ENCODE measurements around the gene INCA1. TPM values are rescaled to one million over a fixed set of nuclear protein-coding genes. Genes with fewer than 3 reads are reported as not detected.

The INCA1 gene
- total and polyA plus RNA-seq, 2 of the 8 experiments (the other 6 are each of a cell fraction or from before 2014, with no cell fraction given): 0.89 to 1.4 TPM

GRCh38 chr17:4950746-4951204, 46.5 kb downstream of the INCA1 start, which contains the start of gene ENO3:
Gene ENO3 (plus strand): TSS chr17:4951119. CDS start chr17:4951830, 711 bp downstream.
- peak within 1 kb of the TSS; percentile 75; the same call in 1 of the 2 replicates for H2BK20ac ChIP-seq (ENCODE audit: low read length)
- H3K4me3 ChIP-seq (ENCODE audit: extremely low read depth in 1 of 4, insufficient read depth in 2 of 4, low read depth in 3 of 4, low read length in 4 of 4): peak within 1 kb of the TSS; percentile 69 to 97 (median 80)
- H3K9ac ChIP-seq (replicated peaks in 1 of 4; ENCODE audit: extremely low read depth in 1 of 4, low read depth in 3 of 4, low read length in 3 of 4): peak within 1 kb of the TSS in 3 of 4 experiments; percentile 13 to 76 (median 58); a peak in 5 of 7 replicates
- peak within 1 kb of the TSS; percentile 85 for H4K8ac ChIP-seq (ENCODE audit: extremely low read depth, insufficient read depth, low read length)
- peaks cover 11 to 12% of the 10 kb centered on the region in 2 experiments for H4K20me1 ChIP-seq (replicated peaks in 1 of 2; ENCODE audit: control insufficient read depth in 1 of 2, insufficient read depth in 2 of 2, low read length in 2 of 2)
- H3K4ac ChIP-seq (replicated peaks; ENCODE audit: insufficient read length, low read depth, low read length): peak within 1 kb of the TSS; percentile 88
- no peak for FAIRE-seq
- peak within 1 kb of the TSS; percentile 95 to 97 for H3K4me2 ChIP-seq (ENCODE audit: insufficient read depth in 1 of 2, low read depth in 2 of 2, low read length in 2 of 2)
- H3K23ac ChIP-seq (ENCODE audit: insufficient read length): no peak within 1 kb of the TSS
- H2AK5ac ChIP-seq (ENCODE audit: low read depth, low read length): peak within 1 kb of the TSS; percentile 48; the same call in 1 of the 2 replicates
- H3K36me3 ChIP-seq (ENCODE audit: control insufficient read depth in 2 of 4, insufficient read depth in 4 of 4, low read length in 3 of 4): peaks cover 0 to 13% (median 10%) of the 10 kb centered on the region in 4 experiments; a peak in 6 of 8 replicates
- H3K79me1 ChIP-seq (ENCODE audit: low read depth, low read length): 0 out of 2 replicates have a peak, but pooled peaks cover 2% of the 10 kb centered on the region
- 26% methylated on average over 7 of the region's 7 CpGs; no CpG with 5 or more reads in 1 of the 2 experiments for whole genome bisulfite sequencing, 2 experiments (ENCODE audit: extremely low coverage in 1 of 2, insufficient coverage in 1 of 2, insufficient read length in 1 of 2, insufficient replicate concordance in 2 of 2, low coverage in 1 of 2, low lambda C conversion rate in 2 of 2, missing lambda C conversion rate in 1 of 2)
- peak within 1 kb of the TSS; percentile 34 for H3K56ac ChIP-seq (replicated peaks; ENCODE audit: insufficient read length, low read depth, low read length)
- H3K9me3 ChIP-seq (ENCODE audit: insufficient read depth in 2 of 2, low read depth in 1 of 2, low read length in 1 of 2): no peaks in the 10 kb centered on the region
- H3K4me1 ChIP-seq (replicated peaks in 1 of 4; ENCODE audit: control insufficient read depth in 3 of 4, insufficient read depth in 4 of 4, low read length in 3 of 4): peaks cover 4 to 17% (median 11%) of the 10 kb centered on the region in 4 experiments
- ChIA-PET POLR2A (ENCODE audit: partially characterized antibody) (interaction anchor here (1.0 to 32.4 kb wide), 10 partner anchors 4 to 129 kb away, joined by 3 to 987 read pairs (median 4); partner anchors contain the start of genes ENO3, GP1BA, PFN1 and RNF167), CTCF (ENCODE audit: partially characterized antibody) (interaction anchor here (0.8 to 1.9 kb wide), 10 partner anchors 10 to 111 kb away, joined by 3 to 5 read pairs (median 3); partner anchors contain the start of genes SLC52A1 and SPAG7)
- peaks cover 14% of the 10 kb centered on the region for H3K23me2 ChIP-seq (ENCODE audit: low read depth, low read length)
- H3K27ac ChIP-seq (ENCODE audit: low read depth, low read length): peak within 1 kb of the TSS; percentile 79
- H4K5ac ChIP-seq (ENCODE audit: insufficient read length, low read depth, low read length): peak within 1 kb of the TSS; percentile 87
- H2BK5ac ChIP-seq (ENCODE audit: low read depth, low read length): peak within 1 kb of the TSS; percentile 95; the same call in 1 of the 2 replicates
- peak within 1 kb of the TSS; percentile 95 for H4K91ac ChIP-seq (replicated peaks; ENCODE audit: insufficient read length, low read length)
- DNase-seq (ENCODE audit: low read depth in 1 of 2, low spot score in 2 of 2): peak in 1 of 2 experiments; percentile 68
- no peak within 1 kb of the TSS for H3K14ac ChIP-seq (ENCODE audit: insufficient read length)
- peaks cover 8 to 24% of the 10 kb centered on the region in 2 experiments for H3K79me2 ChIP-seq (ENCODE audit: control insufficient read depth in 1 of 2, insufficient read depth in 2 of 2, low read length in 2 of 2)
- peak within 1 kb of the TSS; percentile 93 for H3K18ac ChIP-seq (ENCODE audit: extremely low read depth, low read length)
- H2BK12ac ChIP-seq (ENCODE audit: low read depth, low read length): peak within 1 kb of the TSS; percentile 43; the same call in 1 of the 2 replicates
- TF ChIP-seq SP4 (IDR thresholded peaks at IDR 0.05; ENCODE audit: low read length) (0 out of 2 replicates have a peak, but pooled peaks have one; percentile 51), MAX (IDR thresholded peaks at IDR 0.05) (no peak), TBP (IDR thresholded peaks at IDR 0.05; ENCODE audit: low read depth, low read length) (0 out of 2 replicates have a peak, but pooled peaks have one; percentile 21)
- no peak within 1 kb of the TSS for H2AFZ ChIP-seq (ENCODE audit: low read length)
- H2BK120ac ChIP-seq (replicated peaks; ENCODE audit: low read depth, low read length): peak within 1 kb of the TSS; percentile 13
- H3K27me3 ChIP-seq (replicated peaks in 1 of 4; ENCODE audit: control insufficient read depth in 3 of 4, extremely low read depth in 1 of 4, insufficient read depth in 3 of 4, low read length in 3 of 4): no peaks in the 10 kb centered on the region
- peak within 1 kb of the TSS; percentile 88; the same call in 1 of the 2 replicates for H2BK15ac ChIP-seq (ENCODE audit: low read length)

All from H1 (cell line).